HT-29 (cell line): Measurements from ENCODE around the gene NFU1. TPM values are rescaled to one million over a fixed set of nuclear protein-coding genes. Genes with fewer than 3 reads are reported as not detected.
"Not testable (repeated sequence)": the region's sequence is repeated elsewhere in the genome, so short reads cannot be mapped to it uniquely, and the experiment has no call there.

Source experiments
- DNase-seq: peaks from one replicate; pipeline ENCODE4 v3.0.0-alpha.2; 2015; ENCODE audit warnings: low spot score
- total RNA-seq: library from RNA; depleted of rRNA; stranded (reverse); fragments of >200 nt; shearing (Covaris generic); gene quantifications from 2 replicates; pipeline ENCODE4 v1.2.3, GENCODE V29; 2014

The NFU1 gene
- total RNA-seq, 1 experiment from 2014 or later = 16.6 TPM

DNA sequence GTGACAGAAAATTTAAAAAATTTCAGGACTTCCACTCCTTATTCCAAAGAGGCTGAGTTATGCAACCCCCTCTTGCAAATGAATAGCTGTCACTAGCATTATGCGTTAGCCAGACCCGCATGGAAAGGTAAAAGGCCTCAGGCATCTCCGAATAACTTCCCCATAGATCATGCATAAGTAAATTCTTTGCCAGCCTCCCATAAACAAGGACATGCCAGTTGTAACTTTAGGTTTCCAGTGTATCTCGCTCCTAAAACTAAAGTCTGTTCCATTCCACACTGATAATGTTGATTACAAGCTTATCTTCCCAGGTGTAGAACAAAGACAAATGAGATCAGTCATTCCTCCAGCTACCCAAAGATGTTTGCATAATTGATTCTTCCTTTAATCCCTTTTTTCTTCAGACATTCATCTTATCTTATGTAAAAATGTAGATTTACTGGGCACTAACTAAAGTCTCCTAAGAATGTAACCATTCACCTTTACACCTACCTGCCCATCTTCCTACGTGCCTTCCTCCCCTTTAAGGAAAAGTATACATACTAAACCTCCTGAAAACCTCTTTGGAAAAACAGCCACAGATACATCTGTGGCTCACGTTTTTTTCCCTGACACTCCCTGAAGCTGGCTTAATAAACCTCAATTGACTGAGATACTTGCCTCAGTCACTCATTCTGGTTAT lies 13.6 kb upstream of the NFU1 start:
- no peak for DNase-seq

GRCh38 chr2:69449906-69450305 lies 12.7 kb upstream of the NFU1 start:
- DNase-seq = no peak

GRCh38 chr2:69443673-69444072 lies 6.4 kb upstream of the NFU1 start:
- DNase-seq = not testable (repeated sequence)

DNA sequence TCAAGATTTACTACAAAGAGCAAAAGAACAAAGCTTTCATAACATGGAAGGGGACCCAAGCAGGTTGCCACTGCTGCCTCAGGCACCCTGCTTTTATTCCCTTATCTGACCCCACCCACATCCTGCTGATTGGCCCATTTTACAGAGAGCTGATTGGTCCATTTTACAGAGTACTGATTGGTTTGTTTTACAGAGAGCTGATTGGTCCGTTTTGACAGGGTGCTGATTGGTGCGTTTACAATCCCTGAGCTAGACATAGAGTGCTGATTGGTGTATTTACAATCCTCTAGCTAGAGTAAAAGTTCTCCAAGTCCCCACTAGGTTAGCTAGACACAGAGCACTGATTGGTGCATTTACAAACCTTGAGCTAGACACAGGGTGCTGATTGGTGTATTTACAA lies 2.3 kb upstream of the NFU1 start:
- DNase-seq = not testable (repeated sequence)

- DNase-seq = no peak
Measured at GRCh38 chr2:69438580-69438979, 1.3 kb upstream of the NFU1 start.

- DNase-seq = no peak
Measured at GRCh38 chr2:69437751-69438154, 518 bp upstream of the NFU1 start.

DNA sequence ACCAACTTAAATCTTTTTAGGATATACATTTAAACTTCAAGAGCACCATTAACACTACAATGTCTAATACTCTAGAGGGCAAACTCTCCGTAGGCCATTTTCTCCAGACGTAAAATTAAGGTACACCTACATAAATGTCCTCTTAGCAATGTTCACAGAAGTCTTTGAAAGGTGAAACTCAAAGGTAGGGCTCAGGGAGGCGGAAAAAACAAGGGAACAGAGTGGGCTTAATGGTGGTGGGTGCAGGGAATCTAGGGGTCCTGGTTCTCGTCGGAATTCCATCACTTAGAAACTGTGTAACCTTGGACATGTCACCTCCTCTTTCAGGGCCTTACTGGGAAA lies 668 bp downstream of the NFU1 start:
- DNase-seq = no peak

GRCh38 chr2:69434753-69435152 lies 2.5 kb downstream of the NFU1 start:
- DNase-seq = no peak

DNA sequence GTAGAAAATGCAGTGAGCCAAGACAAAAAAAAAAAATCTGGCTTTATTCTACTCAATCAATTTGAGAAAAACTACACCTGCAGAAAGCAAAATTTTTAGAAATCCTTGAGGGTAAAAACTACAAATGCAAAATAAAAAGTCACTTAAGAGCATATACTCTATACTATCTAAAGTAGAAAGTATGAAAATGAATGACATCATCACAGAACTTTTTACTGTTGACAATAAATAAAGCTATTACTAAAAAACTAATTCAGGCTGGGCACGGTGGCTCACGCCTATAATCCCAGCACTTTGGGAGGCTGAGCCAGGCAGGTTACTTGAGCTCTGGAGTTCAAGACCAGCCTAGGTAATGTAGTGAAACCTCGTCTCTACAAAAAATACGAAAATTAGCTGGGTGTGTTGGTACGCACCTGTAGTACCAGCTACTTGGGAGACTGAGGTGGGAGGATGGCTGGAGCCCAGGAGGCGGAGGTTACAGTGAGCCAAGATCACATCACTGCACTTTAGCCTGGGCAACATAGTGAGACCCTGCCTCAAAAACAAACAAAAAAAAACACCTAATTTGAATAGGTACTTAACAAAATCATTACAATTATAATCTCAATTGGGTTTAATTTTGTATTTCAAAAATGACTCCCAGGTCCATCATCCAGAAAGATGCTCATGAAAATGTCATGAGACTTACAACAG lies 7.6 kb downstream of the NFU1 start:
- DNase-seq = no peak

DNA sequence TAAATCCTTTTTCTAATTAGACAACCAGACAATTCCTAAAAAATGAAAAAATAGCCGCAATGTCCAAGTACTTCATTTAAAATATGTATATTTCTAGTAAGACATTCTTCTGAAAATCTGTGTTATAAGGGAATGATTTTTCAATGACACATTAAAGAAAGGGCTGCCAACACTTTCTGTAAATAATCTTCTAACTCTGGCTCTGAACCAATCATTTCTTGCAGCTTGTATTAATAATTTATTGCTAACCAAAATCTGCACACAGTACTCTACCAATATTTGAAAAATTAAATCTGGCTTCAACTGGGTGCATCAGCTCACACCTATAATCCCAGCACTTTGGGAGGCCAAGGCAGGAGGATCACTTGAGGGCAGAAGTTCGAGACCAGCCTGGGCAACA lies 8.3 kb downstream of the NFU1 start:
- no peak for DNase-seq

DNA sequence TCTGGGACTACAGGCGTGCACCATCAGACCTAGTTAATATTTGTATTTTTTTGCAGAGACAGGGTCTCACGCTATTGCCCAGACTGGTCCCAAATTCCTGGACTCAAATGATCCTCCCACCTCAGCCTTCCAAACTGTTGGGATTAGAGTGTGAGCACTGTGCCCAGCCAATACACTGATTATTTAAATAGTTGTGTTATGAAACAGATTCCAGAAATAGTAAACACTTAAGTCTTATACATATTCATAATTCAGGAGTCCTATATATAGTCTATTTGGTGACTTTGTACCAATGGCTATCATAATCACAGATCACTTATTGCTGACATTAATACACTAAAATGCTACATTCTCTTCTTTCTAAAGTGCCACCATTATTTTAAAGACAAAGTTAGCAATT lies 12.8 kb downstream of the NFU1 start:
- DNase-seq = no peak

GRCh38 chr2:69422198-69422597 lies 15.0 kb downstream of the NFU1 start:
- no peak for DNase-seq

GRCh38 chr2:69419111-69419510 lies 18.1 kb downstream of the NFU1 start:
- DNase-seq = not testable (repeated sequence)

DNA sequence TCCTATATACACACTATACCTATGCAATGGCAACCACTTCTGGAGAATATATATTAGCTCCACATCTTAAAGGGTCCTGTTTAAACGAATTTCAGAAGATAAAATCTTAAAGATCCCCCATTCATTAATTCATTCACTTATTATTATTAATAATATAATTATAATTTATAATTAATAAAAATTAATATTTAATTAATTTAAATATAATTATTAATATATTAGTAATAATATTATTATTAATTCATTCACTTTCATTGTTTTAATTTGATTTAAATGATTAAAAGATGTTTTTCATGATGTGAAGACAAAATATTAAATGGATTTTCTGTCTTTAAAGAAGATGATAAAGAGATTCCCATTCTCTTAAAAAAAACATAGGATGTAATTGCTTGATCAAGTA lies 21.1 kb downstream of the NFU1 start:
- no peak for DNase-seq

DNA sequence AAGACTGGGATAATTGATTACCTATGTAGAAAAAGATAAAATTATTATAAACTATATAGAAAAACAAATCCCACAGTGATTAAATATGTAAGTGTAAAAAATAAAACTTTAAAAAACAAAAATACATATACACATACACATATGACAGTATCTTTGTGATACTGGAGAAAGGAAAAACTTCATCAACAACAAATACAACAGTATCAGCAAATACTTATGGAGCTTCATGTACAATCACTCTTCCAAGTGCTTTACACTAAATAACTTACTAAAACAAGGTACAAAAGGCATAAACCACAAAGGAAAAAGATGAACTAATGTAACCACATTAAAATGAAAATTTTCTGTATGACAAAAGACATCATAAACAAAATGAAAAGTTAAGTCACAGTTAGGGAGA lies 26.1 kb downstream of the NFU1 start:
- DNase-seq = no peak

DNA sequence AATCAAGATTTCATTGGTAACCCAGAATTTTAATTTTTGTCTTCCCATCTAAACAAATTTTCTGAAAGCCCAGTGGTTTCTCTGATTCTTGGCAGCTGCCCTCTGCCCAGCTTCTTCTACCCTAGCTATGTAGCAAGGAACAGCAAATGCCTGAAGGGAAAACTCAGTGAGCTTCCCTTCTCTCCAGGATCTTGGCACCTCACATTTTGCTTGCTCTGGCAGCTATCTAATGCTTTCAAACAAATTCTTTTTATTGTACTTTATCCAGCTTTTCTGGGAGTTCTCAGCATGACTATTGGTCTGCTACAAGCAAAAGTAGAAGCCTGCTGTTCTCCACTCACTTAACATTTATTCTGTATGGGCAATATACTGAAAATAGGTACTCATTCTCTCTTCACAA lies 31.9 kb downstream of the NFU1 start:
- DNase-seq = no peak

- DNase-seq = no peak
Measured at GRCh38 chr2:69400121-69400520, 37.1 kb downstream of the NFU1 start.

- DNase-seq = no peak
Measured at GRCh38 chr2:69397234-69397633, 40.0 kb downstream of the NFU1 start.

GRCh38 chr2:69395866-69396265 lies 41.4 kb downstream of the NFU1 start:
- no peak for DNase-seq

DNA sequence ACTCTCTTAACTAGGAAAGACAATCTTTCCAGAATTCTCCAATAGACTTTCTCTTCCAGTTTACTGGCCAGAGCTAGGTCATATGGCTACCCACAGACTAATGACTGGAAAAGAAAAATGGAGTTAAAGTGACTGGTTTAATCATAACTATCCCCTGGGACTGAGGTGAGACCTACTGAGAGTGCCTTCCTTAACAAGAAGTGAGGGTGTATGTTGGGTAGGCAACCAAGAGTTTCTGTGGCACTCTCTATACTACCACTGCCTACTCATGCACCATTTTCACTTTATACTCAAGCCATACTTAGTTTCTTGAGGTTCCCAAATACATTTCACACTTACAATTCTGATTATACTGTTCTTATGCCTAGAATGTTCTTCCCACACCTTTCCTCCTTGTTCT lies 43.3 kb downstream of the NFU1 start:
- DNase-seq = no peak

DNA sequence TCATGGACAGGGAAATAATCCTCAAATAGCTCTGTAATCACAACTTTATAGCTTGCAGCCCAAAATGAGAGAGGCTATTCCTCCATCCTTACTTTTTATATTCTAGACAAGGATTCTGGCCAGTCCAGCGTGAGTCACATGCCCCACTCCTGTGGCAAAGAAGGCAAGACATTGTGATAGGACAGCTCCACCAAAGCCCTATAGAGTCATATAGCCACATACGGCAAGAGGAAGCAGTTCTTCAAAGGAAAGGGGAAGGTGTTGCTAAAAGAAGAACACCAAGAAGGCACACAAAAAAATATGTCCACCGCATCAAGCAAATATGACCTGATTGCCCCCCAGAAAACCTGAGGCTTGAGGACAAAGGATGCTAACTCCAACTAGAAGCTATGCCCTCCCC lies 46.8 kb downstream of the NFU1 start:
- no peak for DNase-seq

DNA sequence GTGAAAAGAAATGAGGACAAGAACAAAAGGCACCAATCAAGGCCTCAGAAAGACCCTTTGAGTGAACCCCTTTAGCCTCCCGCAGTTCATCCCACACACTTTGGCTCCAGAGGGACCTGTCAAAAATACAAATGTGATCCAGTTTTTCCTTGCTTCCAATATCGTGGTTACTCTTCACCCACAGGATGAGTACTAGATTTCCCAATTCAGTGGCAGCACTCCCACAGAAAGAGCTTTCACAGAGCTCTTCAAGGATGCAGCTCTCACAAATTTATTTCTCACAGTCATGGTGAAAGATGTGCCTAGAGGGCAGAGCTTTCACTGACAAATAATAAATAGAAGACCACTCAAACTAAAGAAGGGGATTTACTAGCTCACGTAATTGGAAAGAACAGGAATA lies 47.2 kb downstream of the NFU1 start:
- no peak for DNase-seq

DNA sequence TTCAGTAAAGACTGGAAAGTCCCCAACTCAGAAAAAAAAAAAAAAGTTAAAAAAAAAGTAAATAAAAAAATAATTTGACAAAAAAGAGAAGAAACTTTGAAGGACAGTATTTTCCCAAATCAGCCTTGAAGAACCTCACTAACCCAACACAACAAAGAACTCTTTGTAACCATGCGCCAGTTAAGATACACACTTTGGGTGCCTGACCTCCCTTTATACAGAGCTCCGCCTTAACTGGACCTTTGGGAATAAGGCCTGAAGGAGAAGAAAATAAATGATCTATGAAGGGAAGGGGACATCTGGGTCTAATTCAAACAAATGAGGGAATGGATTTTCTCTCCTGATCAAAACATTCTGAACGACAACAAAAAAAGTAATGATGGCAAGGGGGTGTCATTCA lies 48.0 kb downstream of the NFU1 start:
- no peak for DNase-seq
